ES-I3 (cell line): ENCODE measurements around the gene ARPP21.

ENCODE experiments used
- H3K36me3 ChIP-seq: 2 replicates; pipeline ENCODE4 v1.6.1; 2013; ENCODE audit warnings: mild to moderate bottlenecking, low read length, control low read depth, moderate library complexity; ENCODE audit not compliant: insufficient read depth
- H3K4me1 ChIP-seq: 2 replicates; pipeline ENCODE4 v1.6.1; 2013; ENCODE audit warnings: mild to moderate bottlenecking, control low read depth, low read length; ENCODE audit not compliant: insufficient read depth
- H3K9ac ChIP-seq: 2 replicates; pipeline ENCODE4 v1.6.1; 2013; ENCODE audit warnings: low read depth, mild to moderate bottlenecking, low read length, moderate library complexity
- H3K9me3 ChIP-seq: 2 replicates; pipeline ENCODE4 v1.6.1; 2013; ENCODE audit warnings: mild to moderate bottlenecking, low read length, moderate library complexity; ENCODE audit not compliant: control insufficient read depth, insufficient read depth

ARPP21 gene

GRCh38 chr3:35745802-35746484, 106.6 kb downstream of the ARPP21 start:
- Histone ChIP-seq H3K9ac (no peak overlapping the region), H3K36me3 (no peaks in the 10 kb centered on the region), H3K9me3 (no peaks in the 10 kb centered on the region), H3K4me1 (no peaks in the 10 kb centered on the region)

GRCh38 chr3:35746492-35746891, 107.2 kb downstream of the ARPP21 start:
- Histone ChIP-seq H3K9ac (no peak overlapping the region), H3K36me3 (no peaks in the 10 kb centered on the region), H3K4me1 (no peaks in the 10 kb centered on the region), H3K9me3 (no peaks in the 10 kb centered on the region)

- Histone ChIP-seq H3K9me3 (no peaks in the 10 kb centered on the region), H3K36me3 (no peaks in the 10 kb centered on the region), H3K4me1 (no peaks in the 10 kb centered on the region; the same call in 1 of the 2 replicates), H3K9ac (no peak overlapping the region)
Measured at GRCh38 chr3:35748144-35748543, 108.8 kb downstream of the ARPP21 start.

- Histone ChIP-seq H3K36me3 (no peaks in the 10 kb centered on the region), H3K9me3 (no peaks in the 10 kb centered on the region), H3K4me1 (no peaks in the 10 kb centered on the region; the same call in 1 of the 2 replicates), H3K9ac (no peak overlapping the region)
Measured at GRCh38 chr3:35751207-35751606, 111.9 kb downstream of the ARPP21 start.

- H3K4me1 ChIP-seq = no peaks in the 10 kb centered on the region; the same call in 1 of the 2 replicates
- no peaks in the 10 kb centered on the region for H3K9me3 ChIP-seq
- no peaks in the 10 kb centered on the region for H3K36me3 ChIP-seq
- no peak overlapping the region for H3K9ac ChIP-seq
Measured at GRCh38 chr3:35757991-35758757, 118.8 kb downstream of the ARPP21 start.

GRCh38 chr3:35760146-35760545, 120.8 kb downstream of the ARPP21 start:
- H3K36me3 ChIP-seq = no peaks in the 10 kb centered on the region
- no peaks in the 10 kb centered on the region for H3K9me3 ChIP-seq
- no peak overlapping the region for H3K9ac ChIP-seq
- no peaks in the 10 kb centered on the region; the same call in 1 of the 2 replicates for H3K4me1 ChIP-seq

GRCh38 chr3:35761311-35761710, 122.0 kb downstream of the ARPP21 start:
- no peaks in the 10 kb centered on the region for H3K36me3 ChIP-seq
- no peak overlapping the region for H3K9ac ChIP-seq
- H3K4me1 ChIP-seq = no peaks in the 10 kb centered on the region; the same call in 1 of the 2 replicates
- H3K9me3 ChIP-seq = no peaks in the 10 kb centered on the region

GRCh38 chr3:35772381-35773015, 133.2 kb downstream of the ARPP21 start:
- no peaks in the 10 kb centered on the region for H3K9me3 ChIP-seq
- no peaks in the 10 kb centered on the region for H3K36me3 ChIP-seq
- no peak overlapping the region for H3K9ac ChIP-seq
- no peaks in the 10 kb centered on the region for H3K4me1 ChIP-seq

GRCh38 chr3:35773417-35773816, 134.1 kb downstream of the ARPP21 start:
- Histone ChIP-seq H3K4me1 (no peaks in the 10 kb centered on the region), H3K9me3 (no peaks in the 10 kb centered on the region), H3K9ac (no peak overlapping the region), H3K36me3 (no peaks in the 10 kb centered on the region)

GRCh38 chr3:35776346-35776745, 137.0 kb downstream of the ARPP21 start:
- Histone ChIP-seq H3K9ac (no peak overlapping the region), H3K4me1 (no peaks in the 10 kb centered on the region), H3K36me3 (no peaks in the 10 kb centered on the region), H3K9me3 (no peaks in the 10 kb centered on the region)

GRCh38 chr3:35777065-35777464, 137.7 kb downstream of the ARPP21 start:
- no peaks in the 10 kb centered on the region for H3K4me1 ChIP-seq
- no peaks in the 10 kb centered on the region for H3K9me3 ChIP-seq
- H3K36me3 ChIP-seq = no peaks in the 10 kb centered on the region
- no peak overlapping the region for H3K9ac ChIP-seq

GRCh38 chr3:35777563-35778554, 138.5 kb downstream of the ARPP21 start:
- Histone ChIP-seq H3K9ac (no peak overlapping the region), H3K9me3 (no peaks in the 10 kb centered on the region), H3K36me3 (no peaks in the 10 kb centered on the region), H3K4me1 (no peaks in the 10 kb centered on the region)

- H3K36me3 ChIP-seq = no peaks in the 10 kb centered on the region
Measured at GRCh38 chr3:35779611-35780010, 140.3 kb downstream of the ARPP21 start.

GRCh38 chr3:35780800-35781199, 141.5 kb downstream of the ARPP21 start:
- Histone ChIP-seq H3K36me3 (no peaks in the 10 kb centered on the region), H3K4me1 (no peaks in the 10 kb centered on the region), H3K9ac (no peak overlapping the region), H3K9me3 (no peaks in the 10 kb centered on the region)

More at GRCh38 chr3:35779611-35780010, 140.3 kb downstream of the ARPP21 start:
- Histone ChIP-seq H3K4me1 (no peaks in the 10 kb centered on the region), H3K9me3 (no peaks in the 10 kb centered on the region), H3K9ac (no peak overlapping the region)
